HG03521 (cell line): ENCODE measurements around the gene RHBDF1.
A peak's percentile ranks its signal among the peaks of the same experiment; 100 is the strongest.
"Not testable (repeated sequence)": the region's sequence is repeated elsewhere in the genome, so short reads cannot be mapped to it uniquely, and the experiment has no call there.

Experiments used
- ATAC-seq: cut with Tn5 transposase; IDR thresholded peaks from one replicate; pipeline ENCODE4 v1.9.1; 2021; ENCODE audit warnings: mild to moderate bottlenecking, moderate library complexity; ENCODE audit not compliant: unreplicated experiment

The RHBDF1 gene

DNA sequence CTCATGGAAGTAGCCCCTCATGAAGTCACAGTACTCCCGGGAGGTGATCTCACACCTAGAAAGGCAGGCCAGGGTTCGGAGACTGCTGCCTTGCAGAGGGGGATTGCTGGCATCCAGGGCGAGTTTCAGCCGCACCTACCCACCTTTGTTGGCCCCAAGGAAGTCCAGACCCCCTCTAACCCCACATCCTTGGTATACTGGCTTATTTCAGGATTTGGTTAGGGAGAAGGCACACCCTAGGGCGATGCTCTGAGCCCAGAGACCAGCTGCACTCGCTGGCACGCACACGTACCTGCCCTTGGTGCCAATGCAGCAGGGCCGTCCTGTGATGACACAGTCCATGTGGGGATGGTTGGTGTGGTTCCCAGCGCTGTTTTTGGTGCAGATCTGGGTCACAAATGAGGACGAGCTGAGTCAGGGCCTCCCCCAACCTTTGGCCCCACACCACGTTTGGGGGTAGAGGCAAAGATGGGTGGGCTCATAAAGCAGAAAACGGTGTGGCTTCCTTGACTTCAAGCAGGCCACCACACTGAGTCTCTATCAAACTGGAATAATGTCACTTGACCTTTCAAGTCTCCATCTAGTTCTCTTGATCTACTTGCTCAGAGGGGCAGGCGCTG, 12.9 kb downstream of the RHBDF1 start:
- no peak for ATAC-seq

DNA sequence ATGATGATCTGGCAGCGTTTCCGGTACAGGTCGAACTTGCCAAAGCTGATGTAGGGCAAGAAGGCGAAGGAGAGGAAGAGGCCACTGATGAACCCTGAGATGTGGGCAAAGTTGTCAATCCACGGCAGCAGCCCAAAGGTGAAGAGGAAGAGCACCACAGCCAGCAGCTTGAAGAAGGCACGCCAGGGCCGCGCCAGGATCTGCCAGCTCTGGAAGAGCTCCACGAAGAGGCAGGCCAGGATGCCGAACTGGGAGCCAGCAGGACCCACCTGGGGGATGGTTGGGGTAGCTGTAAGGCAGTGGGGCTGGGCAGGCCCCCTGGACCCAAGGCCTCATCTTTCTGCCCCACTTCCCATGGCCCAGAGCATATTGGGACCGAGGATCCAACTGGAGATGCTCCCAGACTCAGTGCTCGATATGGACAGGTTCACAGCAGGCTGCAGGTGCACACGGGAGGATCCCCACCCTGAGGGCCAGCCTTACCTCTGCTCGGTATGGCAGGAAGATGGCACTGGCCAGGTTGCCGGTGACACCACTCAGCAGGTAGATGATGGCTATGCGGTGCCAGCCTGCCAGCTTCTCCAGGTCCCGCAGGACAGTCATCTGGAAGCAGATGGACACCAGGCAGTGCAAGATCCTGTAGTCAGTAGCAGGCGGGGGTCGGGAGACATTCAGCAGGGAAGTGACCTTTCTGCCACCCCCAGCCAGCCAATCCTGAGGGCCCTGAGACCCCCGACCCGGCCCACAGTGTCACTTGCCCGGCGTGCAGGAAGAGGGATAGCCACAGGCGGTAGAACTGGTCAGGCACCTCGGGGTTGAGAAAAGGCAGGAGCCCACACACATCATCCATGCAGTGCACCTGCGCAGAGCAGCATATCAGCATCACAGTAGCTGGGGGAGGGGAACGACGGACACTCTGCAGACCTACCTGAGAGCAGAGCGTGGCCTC, 13.7 kb downstream of the RHBDF1 start:
- ATAC-seq = no peak

DNA sequence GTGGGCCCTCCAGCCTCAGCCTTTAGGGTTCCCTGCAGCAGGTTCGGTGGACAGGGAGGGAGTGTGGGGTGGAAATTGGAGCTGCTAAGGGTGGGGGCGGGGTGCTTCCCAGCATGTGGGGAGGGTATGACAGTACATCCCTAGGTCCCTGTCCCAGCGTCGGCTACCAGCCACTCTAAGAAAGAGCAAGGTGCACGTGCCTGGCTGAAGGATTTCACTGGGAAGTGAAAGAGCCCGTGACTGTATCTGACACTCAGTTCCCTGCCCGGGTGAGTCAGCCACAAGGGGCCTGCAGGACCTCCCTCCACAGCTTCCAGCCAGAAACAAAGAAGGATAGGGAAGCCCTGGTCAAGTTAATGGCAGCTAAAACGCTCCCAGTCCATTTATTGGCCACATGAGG, 14.7 kb downstream of the RHBDF1 start:
- ATAC-seq = no peak

DNA sequence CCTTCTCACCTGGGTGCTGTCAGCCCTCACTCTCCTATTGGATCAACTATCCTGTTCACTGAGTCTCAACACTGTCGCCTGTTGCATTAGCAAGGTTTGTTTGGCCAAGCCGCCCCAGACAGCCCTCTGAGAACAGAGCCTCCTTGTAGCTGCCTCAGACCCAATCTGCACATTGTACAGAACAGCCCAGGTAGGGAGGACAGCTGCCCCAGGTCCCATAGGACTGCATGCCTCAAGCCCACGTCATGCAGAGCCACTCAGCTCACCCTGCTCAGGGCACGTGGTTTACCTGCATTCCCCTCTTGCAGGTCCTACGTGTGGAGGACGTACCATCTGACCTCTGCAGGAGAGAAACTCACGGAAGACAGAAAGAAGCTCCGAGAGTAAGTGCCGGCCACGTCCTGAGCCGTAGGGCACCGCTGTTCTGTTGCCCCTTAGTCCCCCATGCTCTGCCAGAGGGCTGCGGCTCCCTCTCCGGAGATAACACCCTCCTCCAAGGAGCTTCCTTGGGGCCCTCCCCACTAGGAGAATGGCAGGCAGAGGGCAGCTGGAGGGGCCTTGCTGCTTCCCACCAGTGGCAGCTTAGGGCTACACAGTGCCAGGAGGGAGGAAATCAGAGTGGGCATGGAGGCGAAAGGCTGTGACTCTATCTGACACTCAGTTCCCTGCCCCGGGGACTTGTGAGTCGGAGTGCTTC, 16.1 kb downstream of the RHBDF1 start:
- ATAC-seq = no peak

DNA sequence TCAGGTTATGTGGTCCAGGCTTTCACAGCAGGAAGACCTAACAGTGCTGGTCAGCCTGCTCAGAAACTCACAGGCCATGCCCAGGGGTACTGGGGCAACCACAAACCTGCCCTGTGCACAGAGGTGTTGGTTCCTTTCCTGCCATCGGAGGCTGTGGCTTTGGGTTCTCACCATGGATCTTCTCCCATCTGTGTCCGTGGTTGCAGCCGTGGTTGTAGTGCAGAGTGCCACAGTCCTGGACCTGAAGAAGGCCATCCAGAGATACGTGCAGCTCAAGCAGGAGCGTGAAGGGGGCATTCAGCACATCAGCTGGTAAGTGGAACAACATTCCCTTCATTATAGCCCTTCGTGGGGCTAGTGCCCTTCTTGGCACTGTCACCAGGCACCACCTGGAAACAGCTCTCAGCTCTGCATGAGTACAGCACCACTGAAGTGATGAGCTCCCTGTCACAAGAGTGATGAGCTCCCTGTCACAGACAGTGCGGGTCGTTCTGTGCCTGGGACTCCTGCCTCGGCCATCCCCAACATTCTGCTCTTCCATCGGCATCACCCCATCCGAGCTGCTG, 16.8 kb downstream of the RHBDF1 start:
- no peak for ATAC-seq

DNA sequence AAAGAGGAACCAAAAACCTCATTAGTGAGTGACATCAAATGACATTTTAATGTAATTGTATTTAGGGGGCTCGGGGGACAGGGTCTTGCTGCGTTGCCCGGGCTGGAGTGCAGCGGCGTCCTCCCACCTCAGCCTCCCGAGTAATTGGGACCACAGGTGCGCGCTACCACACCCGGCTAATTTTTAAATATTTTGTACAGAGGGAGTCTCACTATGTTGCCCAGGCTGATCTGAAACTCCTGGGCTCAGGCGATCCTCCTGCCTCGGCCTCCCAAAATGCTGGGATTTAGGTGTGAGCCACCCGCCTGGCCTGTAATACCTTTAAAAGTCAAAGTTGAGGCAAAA, 18.2 kb downstream of the RHBDF1 start:
- no peak for ATAC-seq

DNA sequence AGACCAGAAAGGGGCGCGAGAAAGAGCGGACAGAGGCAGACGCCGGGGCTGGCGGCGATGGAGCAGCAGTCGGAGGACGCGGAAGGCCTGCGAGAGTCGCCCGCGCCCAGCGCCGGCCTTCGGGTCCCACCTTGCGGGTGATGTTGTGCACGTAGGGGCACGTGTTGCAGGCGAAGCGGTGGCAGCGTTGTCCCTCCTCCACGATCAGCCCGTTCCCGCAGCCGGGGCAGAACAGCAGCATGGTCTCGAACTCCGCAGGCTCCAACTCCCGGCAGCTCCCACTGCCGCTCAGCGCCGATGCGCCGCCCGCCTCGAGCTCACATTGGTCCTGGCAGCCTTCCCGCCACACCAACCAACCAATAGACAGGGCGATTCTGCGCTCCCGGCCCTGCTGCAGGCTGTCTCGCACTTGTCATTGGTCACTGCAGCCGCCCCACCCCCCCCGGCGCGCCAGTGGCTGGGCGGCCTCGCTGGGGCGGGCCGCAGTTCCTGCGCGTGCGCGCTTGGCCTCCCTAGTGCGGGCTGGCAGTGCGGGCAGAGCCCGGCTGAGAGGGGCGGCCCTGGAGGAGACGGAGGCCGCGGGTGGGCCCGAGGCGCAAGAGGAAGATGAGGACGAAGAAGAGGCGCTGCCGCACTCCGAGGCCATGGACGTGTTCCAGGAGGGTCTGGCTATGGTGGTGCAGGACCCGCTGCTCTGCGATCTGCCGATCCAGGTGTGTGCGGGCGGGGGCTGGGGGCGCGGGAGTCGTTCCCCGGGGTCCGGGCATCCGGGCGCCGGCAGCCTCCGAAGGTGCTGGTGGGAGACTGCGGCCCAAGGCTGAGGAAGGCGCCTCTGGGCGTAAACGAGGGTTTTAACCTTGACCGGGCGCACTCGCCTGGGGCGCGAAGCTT, 18.8 kb downstream of the RHBDF1 start, which contains the start of the genes POLR3K and SNRNP25:
POLR3K (minus strand) TSS at position 263 of the 891 bp plus-strand sequence; CDS start at position 241, 22 bp downstream.
SNRNP25 (plus strand) TSS at position 483 of the 891 bp plus-strand sequence; CDS start at position 672, 189 bp downstream.
- peak; percentile 90 for ATAC-seq

DNA sequence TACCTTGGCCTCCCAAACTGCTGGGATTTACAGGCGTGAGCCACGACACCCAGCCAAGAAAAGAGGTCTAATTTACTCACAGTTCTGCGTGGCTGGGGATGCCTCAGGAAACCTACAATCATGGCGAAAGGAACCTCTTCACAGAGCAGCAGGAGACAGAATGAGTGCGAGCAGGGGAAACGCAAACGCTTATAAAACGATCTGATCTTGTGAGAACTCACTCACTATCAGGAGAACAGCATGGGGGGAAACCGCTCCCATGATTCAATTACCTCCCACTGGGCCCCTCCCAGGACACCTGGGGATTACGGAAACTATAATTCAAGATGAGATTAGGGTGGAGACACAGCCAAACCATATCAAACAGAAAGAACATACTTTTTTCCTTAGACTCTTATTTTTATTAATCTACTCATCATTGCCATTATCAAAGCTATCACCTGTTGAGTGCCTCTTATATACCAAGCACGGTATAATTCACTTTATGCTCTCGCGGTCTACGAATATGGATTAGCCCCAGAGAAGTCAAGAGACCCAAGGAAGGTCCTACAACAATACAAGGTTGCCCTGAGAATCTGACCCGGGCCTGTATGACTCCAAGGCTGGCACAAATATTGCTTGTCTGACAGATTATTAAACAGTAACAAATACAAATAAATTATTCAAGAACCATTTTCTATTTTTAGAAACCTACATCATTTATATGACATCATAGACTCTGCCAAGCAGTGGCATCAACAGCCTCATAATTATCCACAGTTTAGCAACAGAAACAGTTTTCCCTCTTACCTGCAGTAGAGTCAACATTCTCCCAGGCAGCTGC, 21.5 kb downstream of the RHBDF1 start:
- ATAC-seq = no peak

DNA sequence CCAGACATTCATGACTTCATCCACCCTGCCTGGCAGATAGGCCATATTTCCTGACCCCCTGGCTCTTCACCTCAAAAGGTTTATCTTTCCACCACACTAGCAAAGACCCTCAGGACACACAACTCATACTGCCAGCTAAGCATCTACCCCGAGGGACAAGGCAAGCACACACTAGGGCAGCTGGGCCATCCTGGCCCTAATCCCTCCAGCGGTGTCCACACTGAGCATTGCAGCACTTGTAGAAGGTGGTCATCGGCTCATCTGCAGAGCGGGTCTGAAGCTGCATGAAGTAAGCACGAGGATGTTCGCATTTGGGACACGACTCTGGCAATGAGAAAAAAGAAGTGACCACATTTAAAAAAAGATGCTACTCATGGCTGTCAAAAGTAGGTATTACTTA, 25.2 kb downstream of the RHBDF1 start:
- no peak for ATAC-seq

DNA sequence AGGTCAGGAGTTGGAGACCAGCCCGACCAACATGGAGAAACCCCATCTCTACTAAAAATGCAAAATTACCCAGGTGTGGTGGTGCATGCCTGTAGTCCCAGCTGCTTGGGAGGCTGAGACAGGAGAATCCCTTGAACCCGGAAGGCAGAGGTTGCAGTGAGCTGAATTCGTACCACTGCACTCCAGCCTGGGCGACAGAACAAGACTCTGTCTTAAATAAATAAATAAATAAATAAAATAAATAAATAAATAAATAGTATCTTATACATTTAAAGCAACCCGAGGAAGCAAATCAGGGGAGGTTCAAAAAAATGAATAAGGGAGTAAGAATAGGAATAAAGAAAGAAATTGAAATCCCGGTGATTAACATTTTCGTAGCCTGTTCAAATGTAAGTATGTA, 25.9 kb downstream of the RHBDF1 start:
- ATAC-seq = not testable (repeated sequence)

DNA sequence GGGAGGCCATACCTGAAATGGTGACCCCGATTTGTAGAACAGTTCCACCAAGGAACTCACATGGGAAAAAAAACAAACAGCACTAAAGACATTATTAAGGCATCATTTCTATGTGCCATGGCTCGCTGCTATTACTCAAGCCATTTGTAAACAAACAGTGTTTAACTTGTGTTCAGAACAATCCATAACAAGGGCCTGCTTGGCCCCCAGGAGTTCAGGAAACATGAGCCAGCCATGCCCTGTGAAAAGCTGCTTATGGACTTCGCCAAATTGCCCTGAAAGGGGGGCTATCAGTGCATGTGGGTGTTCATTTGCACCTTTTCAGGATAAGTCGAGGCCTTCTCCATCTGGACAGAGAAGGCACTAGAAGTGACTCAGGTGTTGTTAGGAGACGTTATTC, 27.0 kb downstream of the RHBDF1 start:
- ATAC-seq = no peak

DNA sequence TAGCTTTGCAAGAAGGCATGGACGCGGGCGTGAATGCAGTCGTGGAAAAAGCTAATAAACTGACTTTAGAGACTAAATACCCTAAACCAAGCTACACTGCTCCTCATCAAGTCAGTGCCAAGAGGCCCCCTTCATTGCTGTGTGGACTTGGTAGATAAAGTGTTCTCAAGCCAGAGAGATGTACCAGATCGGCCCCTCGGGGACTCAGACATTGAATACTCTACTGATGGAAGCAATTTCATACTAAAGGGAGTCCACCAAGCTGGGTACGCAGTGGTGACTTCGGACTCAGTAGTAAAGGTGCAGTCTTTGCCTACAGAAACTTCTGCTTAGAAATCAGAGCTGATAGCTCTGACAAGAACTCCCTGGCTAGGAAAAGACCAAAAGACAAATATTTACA, 27.8 kb downstream of the RHBDF1 start:
- no peak for ATAC-seq

DNA sequence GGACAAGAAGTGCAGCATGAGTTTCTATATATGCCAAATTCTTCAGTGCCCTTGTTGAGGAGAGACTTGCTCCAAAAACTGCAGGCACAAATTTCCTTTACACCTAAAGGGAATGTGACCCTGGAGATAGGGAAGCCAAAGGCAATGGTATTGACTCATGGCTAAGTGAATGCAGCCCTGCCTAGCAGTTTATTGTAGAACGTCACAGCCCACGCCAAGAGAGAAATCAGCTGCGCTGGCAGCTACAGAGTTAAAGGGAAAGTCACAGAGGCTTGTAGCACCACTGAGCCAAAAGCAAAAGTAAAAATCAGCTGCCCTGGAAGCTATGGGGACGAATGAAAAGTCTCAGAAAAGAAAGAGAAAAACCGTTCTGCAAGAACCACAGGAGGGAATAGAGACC, 29.1 kb downstream of the RHBDF1 start:
- no peak for ATAC-seq

DNA sequence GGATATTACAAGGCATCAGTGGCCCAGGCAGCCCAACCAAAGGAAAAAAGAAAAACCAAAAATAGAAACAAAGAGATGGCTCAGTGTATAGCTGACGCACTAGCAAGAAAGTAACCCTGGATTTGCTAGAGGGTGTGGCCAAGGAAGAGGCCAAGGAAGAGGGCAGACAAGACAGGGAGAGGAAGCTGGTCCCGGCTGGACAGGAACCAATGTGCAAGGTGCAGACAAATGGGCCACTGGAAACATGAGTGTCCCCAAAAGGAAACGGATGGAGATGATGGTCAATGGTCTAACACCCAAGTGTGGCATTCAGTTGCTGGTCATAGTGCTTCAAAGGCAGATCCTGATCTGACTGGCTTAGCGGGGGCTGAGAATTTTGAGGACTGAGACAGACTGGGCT, 29.7 kb downstream of the RHBDF1 start:
- ATAC-seq = no peak

DNA sequence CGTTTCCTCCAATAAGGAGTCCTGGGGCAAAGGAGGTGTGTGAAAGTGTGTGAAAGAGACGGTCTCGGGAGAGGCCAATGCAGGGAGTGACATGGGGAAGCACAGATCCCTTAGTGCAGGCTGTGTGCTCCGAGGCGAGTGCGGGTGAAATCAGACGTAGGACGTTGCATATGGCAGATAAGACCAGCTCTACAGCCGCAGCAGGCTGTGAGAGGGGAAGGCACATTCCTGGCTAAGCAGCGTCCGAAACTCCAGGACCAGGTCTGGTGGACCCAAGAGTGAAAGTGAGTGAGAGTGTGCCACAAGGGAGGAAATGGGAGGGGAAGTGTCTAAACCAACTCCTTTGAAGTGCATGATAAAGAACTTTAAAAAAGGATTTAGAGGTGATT, 30.4 kb downstream of the RHBDF1 start:
- no peak for ATAC-seq

DNA sequence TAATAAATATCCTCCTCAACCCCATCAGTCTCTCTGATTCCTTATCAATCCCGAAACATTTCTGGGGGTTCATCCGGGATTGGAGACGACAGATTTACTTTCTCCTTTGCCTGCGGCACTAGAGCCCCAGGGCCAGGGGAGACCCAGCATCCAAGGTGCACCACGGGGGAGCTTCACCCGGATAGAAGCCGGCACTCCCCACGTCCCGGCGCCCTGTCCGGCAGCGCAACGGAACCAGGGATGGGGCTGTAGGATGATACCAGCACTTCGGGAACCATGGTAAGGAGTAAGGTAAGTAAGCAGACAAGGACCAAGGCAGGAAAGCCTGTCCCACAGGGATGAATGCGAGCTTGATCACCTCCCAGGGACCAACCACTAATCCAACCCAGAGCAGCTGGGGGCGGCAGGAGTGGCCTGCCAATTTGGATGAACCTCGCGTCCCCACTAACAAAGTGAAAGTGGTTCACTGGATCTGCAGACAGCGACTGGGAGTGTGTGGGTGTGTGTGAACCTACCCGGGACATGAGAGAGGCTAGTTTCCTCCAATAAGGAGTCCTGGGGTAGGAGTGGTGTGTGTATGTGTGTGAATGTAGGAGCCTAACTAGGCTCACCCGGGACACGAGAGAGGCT, 30.9 kb downstream of the RHBDF1 start:
- no peak for ATAC-seq

DNA sequence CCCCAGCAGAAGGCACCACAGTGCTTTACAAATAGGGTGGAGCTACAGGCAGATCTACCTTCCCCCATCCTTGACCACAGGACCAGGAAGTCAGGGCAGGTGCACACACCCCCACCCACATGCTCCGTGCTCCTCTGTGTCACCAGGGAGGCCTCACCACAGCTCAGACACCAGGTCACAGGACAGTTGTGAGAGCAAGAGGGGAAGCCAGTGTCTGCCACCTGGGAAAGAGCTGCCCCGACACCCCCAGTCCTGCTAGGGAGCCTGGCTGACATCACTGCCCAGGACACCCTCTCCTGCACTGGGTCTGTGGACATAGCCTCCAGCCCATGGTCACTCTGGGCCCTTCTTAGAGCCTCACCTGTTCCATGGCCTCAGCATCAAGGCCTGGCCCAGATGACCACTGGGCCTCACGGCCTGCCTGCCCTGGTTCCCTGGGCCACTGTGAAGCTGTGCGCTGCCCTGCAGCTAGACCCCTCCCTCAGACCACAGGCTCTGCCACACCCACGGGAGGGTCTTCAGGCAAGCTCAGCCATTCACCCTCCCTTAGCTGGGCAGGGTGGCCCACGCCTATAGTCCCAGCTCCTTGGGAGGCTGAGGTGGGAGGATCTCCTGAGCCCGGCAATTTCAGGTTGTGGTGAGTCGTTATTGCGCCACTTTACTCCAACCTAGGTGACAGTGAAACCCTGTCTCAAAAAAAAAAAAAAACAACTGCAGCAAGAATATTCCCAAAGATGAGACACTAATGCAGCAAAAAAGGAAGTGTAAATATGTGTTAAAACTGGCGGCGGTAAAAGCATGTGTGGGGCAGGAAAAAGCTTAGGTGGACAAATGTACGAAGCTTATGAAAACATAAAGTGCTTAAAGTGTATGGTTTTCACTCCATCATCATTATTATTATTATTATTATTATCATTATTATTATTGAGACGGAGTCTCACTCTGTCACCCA, 33.2 kb downstream of the RHBDF1 start:
- peak; percentile 80 for ATAC-seq

DNA sequence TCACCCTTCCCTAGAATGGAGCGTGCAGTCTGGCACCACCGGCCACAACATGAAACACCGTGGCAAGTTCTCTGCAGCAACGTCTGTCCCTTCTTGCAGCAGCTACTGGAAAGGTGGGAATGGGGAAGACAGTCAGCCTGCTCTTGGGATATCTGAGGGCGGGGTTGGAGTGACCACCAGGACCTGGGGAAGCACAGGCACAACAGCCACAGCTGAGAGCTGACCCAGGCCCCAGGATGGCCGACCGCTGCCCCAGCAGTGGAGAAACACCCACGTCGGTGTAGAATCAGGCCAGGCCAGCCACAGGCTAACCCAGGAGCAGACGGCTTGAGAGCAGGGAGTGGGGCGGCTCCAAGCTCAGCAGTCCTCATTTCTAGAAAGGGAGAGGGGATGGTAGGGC, 34.2 kb downstream of the RHBDF1 start:
- ATAC-seq = not testable (repeated sequence)
